Neural cell (in vitro differentiated cells): ENCODE data around the gene PRMT5. TPM values are rescaled to one million over a fixed set of nuclear protein-coding genes. Genes with fewer than 3 reads are reported as not detected.

ENCODE experiments used
- H2AFZ ChIP-seq: fragments of 200-600, 300-800 bp; sonication (generic), shearing (Covaris generic); 2 replicates; pipeline ENCODE4 v1.6.0; 2014; ENCODE audit warnings: low read depth, mild to moderate bottlenecking, antibody characterized with exemption, low read length, moderate library complexity
- H3F3A ChIP-seq: fragments of 200-600 bp; shearing (Covaris generic); 2 replicates; pipeline ENCODE4 v1.6.1; 2016; ENCODE audit warnings: mild to moderate bottlenecking, moderate library complexity, mixed read lengths, antibody characterized with exemption, low read length; ENCODE audit not compliant: insufficient read depth, poor library complexity, severe bottlenecking
- H3K27ac ChIP-seq: fragments of 200-600, 300-800 bp; sonication (generic), shearing (Covaris generic); 2 replicates; pipeline ENCODE4 v1.5.1; 2014; ENCODE audit warnings: mild to moderate bottlenecking, low read length, moderate library complexity
- H3K27me3 ChIP-seq: fragments of 300-800, 200-600 bp; sonication (generic), shearing (Covaris generic); 2 replicates; pipeline ENCODE4 v1.6.0; 2014; ENCODE audit warnings: mild to moderate bottlenecking, low read depth, low read length, moderate library complexity; ENCODE audit not compliant: insufficient read depth
- H3K36me3 ChIP-seq: fragments of 300-800, 200-600 bp; sonication (generic), shearing (Covaris generic); 2 replicates; pipeline ENCODE4 v1.5.1; 2014; ENCODE audit warnings: mild to moderate bottlenecking, antibody characterized with exemption, low read length, moderate library complexity; ENCODE audit not compliant: insufficient read depth
- H3K4me2 ChIP-seq: fragments of 300-800, 200-600 bp; sonication (generic), shearing (Covaris generic); 2 replicates; pipeline ENCODE4 v1.6.0; 2014; ENCODE audit warnings: mild to moderate bottlenecking, low read length
- H3K4me3 ChIP-seq: fragments of 300-800, 200-600 bp; sonication (generic), shearing (Covaris generic); 2 replicates; pipeline ENCODE4 v1.5.1; 2014; ENCODE audit warnings: mild to moderate bottlenecking, low read length, moderate library complexity
- H3K79me2 ChIP-seq: fragments of 200-600 bp; shearing (Covaris generic); replicated peaks from 2 replicates; pipeline ENCODE4 v1.6.0; 2014; ENCODE audit warnings: mild to moderate bottlenecking, low read length, moderate library complexity; ENCODE audit not compliant: insufficient read depth
- H3K9ac ChIP-seq: fragments of 300-800, 200-600 bp; sonication (generic), shearing (Covaris generic); 2 replicates; pipeline ENCODE4 v1.6.1; 2016; ENCODE audit warnings: mild to moderate bottlenecking, low read length, mixed read lengths
- H3K9me2 ChIP-seq: fragments of 200-600 bp; shearing (Covaris generic); 2 replicates; pipeline ENCODE4 v1.6.1; 2016; ENCODE audit warnings: mild to moderate bottlenecking, low read length, mixed read lengths; ENCODE audit not compliant: insufficient read depth
- H3K9me3 ChIP-seq: fragments of 200-600, 300-800 bp; sonication (generic), shearing (Covaris generic); 2 replicates; pipeline ENCODE4 v1.6.1; 2016; ENCODE audit warnings: mild to moderate bottlenecking, mixed run types, low read length, moderate library complexity, mixed read lengths
- H4K20me1 ChIP-seq: fragments of 200-600 bp; shearing (Covaris generic); 2 replicates; pipeline ENCODE4 v1.6.1; 2016; ENCODE audit warnings: mild to moderate bottlenecking, mixed run types; ENCODE audit not compliant: insufficient read depth
- CTCF ChIP-seq: fragments of 450-650 bp; IDR thresholded peaks from 2 replicates; pipeline ENCODE4 v1.5.1; 2014; ENCODE audit warnings: antibody characterized with exemption, mild to moderate bottlenecking, moderate library complexity; ENCODE audit not compliant: poor library complexity, severe bottlenecking
- EP300 ChIP-seq: fragments of 450-650 bp; conservative IDR thresholded peaks from 2 replicates; pipeline ENCODE4 v1.6.1; 2014; ENCODE audit warnings: antibody characterized with exemption, mild to moderate bottlenecking, moderate library complexity; ENCODE audit not compliant: poor library complexity, severe bottlenecking
- EZH2 ChIP-seq: fragments of 200-600, 300-800 bp; shearing (Covaris generic), sonication (generic); IDR thresholded peaks from 2 replicates; pipeline ENCODE4 v1.6.1; 2014; ENCODE audit warnings: antibody characterized with exemption, low read length, borderline replicate concordance, mild to moderate bottlenecking; ENCODE audit not compliant: insufficient read depth, poor library complexity, severe bottlenecking
- MXI1 ChIP-seq: fragments of 450-650 bp; conservative IDR thresholded peaks from 2 replicates; pipeline ENCODE4 v1.6.1; 2014; ENCODE audit warnings: antibody characterized with exemption, mild to moderate bottlenecking; ENCODE audit not compliant: poor library complexity, severe bottlenecking
- POLR2AphosphoS5 ChIP-seq: IDR thresholded peaks from 2 replicates; pipeline ENCODE4 v1.6.1; 2012
- RAD21 ChIP-seq: fragments of 450-650 bp; conservative IDR thresholded peaks from 2 replicates; pipeline ENCODE4 v1.6.1; 2014; ENCODE audit warnings: antibody characterized with exemption, mild to moderate bottlenecking, moderate library complexity
- REST ChIP-seq: IDR thresholded peaks from 2 replicates; pipeline ENCODE4 v1.6.1; 2012; ENCODE audit warnings: borderline replicate concordance
- SMC3 ChIP-seq: fragments of 450-650 bp; conservative IDR thresholded peaks from 2 replicates; pipeline ENCODE4 v1.6.1; 2014; ENCODE audit warnings: antibody characterized with exemption, mild to moderate bottlenecking, moderate library complexity; ENCODE audit not compliant: poor library complexity
- TAF1 ChIP-seq: IDR thresholded peaks from 2 replicates; pipeline ENCODE4 v1.6.1; 2012; ENCODE audit warnings: low read depth
- polyA plus RNA-seq: library from polyadenylated mRNA; depleted of rRNA; stranded (reverse); fragments of >200 nt; gene quantifications from 2 replicates; pipeline ENCODE4 v1.2.3, GENCODE V29; 2014

The PRMT5 gene
- polyA plus RNA-seq, 1 donor from 2014 or later, result 102 TPM

GRCh38 chr14:22962061-22962676 is 33.0 kb upstream of the PRMT5 start:
- no peaks in the 10 kb centered on the region for H3F3A ChIP-seq
- H3K27me3 ChIP-seq, result no peaks in the 10 kb centered on the region
- TF ChIP-seq TAF1 (no peak), SMC3 (no peak), REST (no peak), EZH2 (no peak), MXI1 (no peak), RAD21 (no peak), POLR2AphosphoS5 (no peak), CTCF (no peak), EP300 (no peak)
- no peak overlapping the region for H3K4me3 ChIP-seq
- no peaks in the 10 kb centered on the region for H3K36me3 ChIP-seq
- no peaks in the 10 kb centered on the region for H3K79me2 ChIP-seq
- H3K9me2 ChIP-seq, result no peaks in the 10 kb centered on the region
- no peak overlapping the region for H3K4me2 ChIP-seq
- no peaks in the 10 kb centered on the region for H4K20me1 ChIP-seq
- no peak overlapping the region for H3K27ac ChIP-seq
- no peaks in the 10 kb centered on the region for H3K9me3 ChIP-seq
- H3K9ac ChIP-seq, result no peak overlapping the region
- H2AFZ ChIP-seq, result no peak overlapping the region

GRCh38 chr14:22955702-22956569 is 26.8 kb upstream of the PRMT5 start:
- Histone ChIP-seq H2AFZ (peak overlapping the region; percentile 65), H4K20me1 (no peaks in the 10 kb centered on the region), H3K9me2 (no peaks in the 10 kb centered on the region), H3K79me2 (no peaks in the 10 kb centered on the region), H3F3A (no peaks in the 10 kb centered on the region), H3K4me3 (peak overlapping the region; percentile 71), H3K9ac (peak overlapping the region; percentile 63), H3K9me3 (no peaks in the 10 kb centered on the region), H3K27me3 (peaks cover 5% of the 10 kb centered on the region), H3K4me2 (peak overlapping the region; percentile 19), H3K27ac (no peak overlapping the region), H3K36me3 (no peaks in the 10 kb centered on the region)
- no peak for TF ChIP-seq POLR2AphosphoS5
- TF ChIP-seq EZH2, result no peak
- TF ChIP-seq REST, result no peak
- TF ChIP-seq RAD21, result no peak
- no peak for TF ChIP-seq SMC3
- no peak for TF ChIP-seq CTCF
- TF ChIP-seq TAF1, result no peak
